ENCODE results near the gene CFAP92. TPM values are rescaled to one million over a fixed set of nuclear protein-coding genes. Genes with fewer than 3 reads are reported as not detected.
A peak's percentile ranks its signal among the peaks of the same experiment; 100 is the strongest.
"Not testable (repeated sequence)": the region's sequence is repeated elsewhere in the genome, so short reads cannot be mapped to it uniquely, and the experiment has no call there.

The CFAP92 gene
- total and polyA plus RNA-seq, 2 donors (not counting 1 experiment from before 2014, with no cell fraction given) = not detected

DNA sequence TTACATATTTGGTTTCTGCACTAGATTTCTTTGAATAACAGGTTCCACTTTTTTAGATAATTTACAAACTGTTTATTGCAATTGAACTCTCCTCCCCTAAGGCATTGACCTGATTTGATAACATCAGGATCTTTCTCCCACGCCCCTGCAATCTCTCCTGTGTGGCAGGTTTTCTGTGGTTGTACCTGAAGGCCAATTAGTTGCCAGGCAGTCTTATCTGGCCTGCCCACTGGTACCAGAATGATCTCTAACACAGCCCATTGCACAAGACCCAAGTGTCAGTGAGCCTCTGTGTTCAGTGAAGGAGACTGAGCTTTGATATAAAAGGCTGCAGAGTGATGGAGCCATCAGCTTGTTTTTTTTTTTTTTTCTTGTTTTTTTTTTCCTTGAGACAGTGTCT, 111.2 kb downstream of the CFAP92 start:
- no peak for DNase-seq
- WGBS (ENCODE audit: insufficient coverage) = no CpG with 5 or more reads among the region's 1 CpG
- no peak for ATAC-seq (ENCODE audit: low read depth)
- no peak overlapping the region for H3K4me2 ChIP-seq (replicated peaks; ENCODE audit: low read depth, low read length, poor library complexity, severe bottlenecking)
- no peaks in the 10 kb centered on the region for H3K9me3 Mint-ChIP-seq (ENCODE audit: insufficient read depth)
- ChIA-PET CTCF (no interaction called here), POLR2A (interaction anchor here (0.7 kb wide), 1 partner anchor 202 kb away, joined by 7 read pairs; no protein-coding TSS in a partner anchor)
- H3K36me3 ChIP-seq (replicated peaks in 1 of 2; ENCODE audit: control extremely low read depth in 1 of 2, control insufficient read depth in 1 of 2, extremely low read depth in 1 of 2, insufficient read depth in 2 of 2, low read length in 1 of 2) = peaks cover 0 to 38% of the 10 kb centered on the region in 2 experiments
- H3K79me2 ChIP-seq (ENCODE audit: control insufficient read depth, insufficient read depth, low read length) = peaks cover 76% of the 10 kb centered on the region
- TF ChIP-seq, protein P1, sequence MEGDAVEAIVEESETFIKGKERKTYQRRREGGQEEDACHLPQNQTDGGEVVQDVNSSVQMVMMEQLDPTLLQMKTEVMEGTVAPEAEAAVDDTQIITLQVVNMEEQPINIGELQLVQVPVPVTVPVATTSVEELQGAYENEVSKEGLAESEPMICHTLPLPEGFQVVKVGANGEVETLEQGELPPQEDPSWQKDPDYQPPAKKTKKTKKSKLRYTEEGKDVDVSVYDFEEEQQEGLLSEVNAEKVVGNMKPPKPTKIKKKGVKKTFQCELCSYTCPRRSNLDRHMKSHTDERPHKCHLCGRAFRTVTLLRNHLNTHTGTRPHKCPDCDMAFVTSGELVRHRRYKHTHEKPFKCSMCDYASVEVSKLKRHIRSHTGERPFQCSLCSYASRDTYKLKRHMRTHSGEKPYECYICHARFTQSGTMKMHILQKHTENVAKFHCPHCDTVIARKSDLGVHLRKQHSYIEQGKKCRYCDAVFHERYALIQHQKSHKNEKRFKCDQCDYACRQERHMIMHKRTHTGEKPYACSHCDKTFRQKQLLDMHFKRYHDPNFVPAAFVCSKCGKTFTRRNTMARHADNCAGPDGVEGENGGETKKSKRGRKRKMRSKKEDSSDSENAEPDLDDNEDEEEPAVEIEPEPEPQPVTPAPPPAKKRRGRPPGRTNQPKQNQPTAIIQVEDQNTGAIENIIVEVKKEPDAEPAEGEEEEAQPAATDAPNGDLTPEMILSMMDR (IDR thresholded peaks at IDR 0.05) = no peak
- TF ChIP-seq EZH2 (IDR thresholded peaks at IDR 0.05; ENCODE audit: borderline replicate concordance, insufficient read depth, low read depth, low read length, poor library complexity, severe bottlenecking) = no peak
- peaks cover 49% of the 10 kb centered on the region for H3K4me1 Mint-ChIP-seq
- H3K4me3 Mint-ChIP-seq = no peak overlapping the region
- H3K27me3 Mint-ChIP-seq = no peaks in the 10 kb centered on the region
- no peak overlapping the region for H3K27ac ChIP-seq (ENCODE audit: low read length in 2 of 2)
- no peak overlapping the region for H3K27ac Mint-ChIP-seq
- intact Hi-C loops (cut with micrococcal nuclease) = no loop called here
- H4K20me1 ChIP-seq (ENCODE audit: control insufficient read depth, insufficient read depth, low read length, poor library complexity, severe bottlenecking) = no peaks in the 10 kb centered on the region
- H3K4me1 ChIP-seq (ENCODE audit: control insufficient read depth in 2 of 2, insufficient read depth in 2 of 2, low read length in 2 of 2) = peaks cover 23 to 31% of the 10 kb centered on the region in 2 donors
- H2AFZ ChIP-seq (ENCODE audit: insufficient read depth, low read depth, low read length, poor library complexity, severe bottlenecking) = no peak overlapping the region
- no peaks in the 10 kb centered on the region for H3K27me3 ChIP-seq (replicated peaks in 1 of 4; ENCODE audit: control extremely low read depth in 1 of 4, control insufficient read depth in 3 of 4, insufficient read depth in 4 of 4, low read length in 3 of 4)
- H3K9ac ChIP-seq (ENCODE audit: low read length) = no peak overlapping the region
- H3K9me3 ChIP-seq (ENCODE audit: control extremely low read depth in 1 of 3, control insufficient read depth in 2 of 3, insufficient read depth in 1 of 3, low read length in 2 of 3) = no peaks in the 10 kb centered on the region
- H3K4me3 ChIP-seq (ENCODE audit: control extremely low read depth in 1 of 5, extremely low read depth in 1 of 5, insufficient read depth in 1 of 5, low read depth in 2 of 5, low read length in 4 of 5) = no peak overlapping the region

DNA sequence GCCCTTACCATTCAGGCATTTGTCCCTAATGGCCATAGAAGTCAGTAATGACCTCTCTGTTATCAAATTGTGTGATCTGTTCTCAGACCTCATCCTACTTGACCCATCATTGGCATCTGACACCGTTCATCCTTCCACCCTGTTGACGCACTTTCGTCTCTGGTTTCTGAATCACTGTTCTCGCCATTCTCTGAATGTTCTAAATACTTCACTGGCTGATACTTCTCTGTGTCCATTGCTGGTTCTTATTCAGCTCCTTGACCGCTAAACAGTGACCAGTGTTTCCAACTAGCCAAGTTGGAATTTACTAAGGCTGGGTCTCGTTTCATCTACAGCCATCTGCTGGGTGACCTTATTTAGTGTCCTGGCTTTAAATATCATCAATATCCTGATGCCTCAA, 112.3 kb downstream of the CFAP92 start:
- peaks cover 52% of the 10 kb centered on the region for H3K4me1 Mint-ChIP-seq

DNA sequence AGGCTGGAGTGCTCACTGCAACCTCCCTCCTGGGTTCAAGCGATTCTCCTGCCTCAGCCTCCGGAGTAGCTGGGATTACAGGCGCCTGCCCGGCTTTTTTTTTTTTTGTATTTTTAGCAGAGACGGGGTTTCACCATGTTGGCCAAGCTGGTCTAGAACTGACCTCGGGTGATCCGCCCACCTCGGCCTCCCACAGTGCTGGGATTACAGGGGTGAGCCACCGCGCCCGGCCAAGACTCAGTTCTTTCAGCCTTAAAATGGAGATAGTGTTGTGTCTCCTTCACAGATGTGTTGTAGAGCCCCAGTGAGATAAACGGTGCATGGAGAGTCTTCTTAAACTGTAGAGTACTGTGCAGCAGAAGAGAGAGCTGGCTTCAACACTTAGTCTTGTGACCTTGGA, 113.4 kb downstream of the CFAP92 start:
- H3K27me3 Mint-ChIP-seq; intact Hi-C loops (cut with micrococcal nuclease); ATAC-seq (ENCODE audit: low read depth); POLR2A ChIA-PET; H3K27me3 ChIP-seq (replicated peaks in 1 of 4; ENCODE audit: control extremely low read depth in 1 of 4, control insufficient read depth in 3 of 4, insufficient read depth in 4 of 4, low read length in 3 of 4); H3K27ac ChIP-seq (ENCODE audit: low read length in 2 of 2); H4K20me1 ChIP-seq (ENCODE audit: control insufficient read depth, insufficient read depth, low read length, poor library complexity, severe bottlenecking); H3K9me3 ChIP-seq (ENCODE audit: control extremely low read depth in 1 of 3, control insufficient read depth in 2 of 3, insufficient read depth in 1 of 3, low read length in 2 of 3); H3K9me3 Mint-ChIP-seq (ENCODE audit: insufficient read depth); H3K4me3 ChIP-seq (ENCODE audit: control extremely low read depth in 1 of 5, extremely low read depth in 1 of 5, insufficient read depth in 1 of 5, low read depth in 2 of 5, low read length in 4 of 5); H3K9ac ChIP-seq (ENCODE audit: low read length): not testable (repeated sequence)
- H3K79me2 ChIP-seq (ENCODE audit: control insufficient read depth, insufficient read depth, low read length) = peaks cover 74% of the 10 kb centered on the region
- peak; percentile 16 for DNase-seq
- H3K4me2 ChIP-seq (replicated peaks; ENCODE audit: low read depth, low read length, poor library complexity, severe bottlenecking) = peak overlapping the region; percentile 84
- Mint-ChIP-seq H3K4me3 (peak overlapping the region; percentile 95), H3K4me1 (peaks cover 54% of the 10 kb centered on the region), H3K27ac (peak overlapping the region; percentile 95)
- peak overlapping the region; percentile 96 for H2AFZ ChIP-seq (ENCODE audit: insufficient read depth, low read depth, low read length, poor library complexity, severe bottlenecking)
- H3K36me3 ChIP-seq (replicated peaks in 1 of 2; ENCODE audit: control extremely low read depth in 1 of 2, control insufficient read depth in 1 of 2, extremely low read depth in 1 of 2, insufficient read depth in 2 of 2, low read length in 1 of 2) = peaks cover 0 to 29% of the 10 kb centered on the region in 2 experiments
- peaks cover 24 to 31% of the 10 kb centered on the region in 2 donors for H3K4me1 ChIP-seq (ENCODE audit: control insufficient read depth in 2 of 2, insufficient read depth in 2 of 2, low read length in 2 of 2)
- 90% methylated on average over 10 of the region's 12 CpGs for WGBS (ENCODE audit: insufficient coverage)
- CTCF ChIA-PET = interaction anchor here (2.7 to 3.6 kb wide), 2 partner anchors 200 to 263 kb away, joined by 9 to 24 read pairs; no protein-coding TSS in a partner anchor

More for the DNA sequence above, 112.3 kb downstream of the CFAP92 start:
- no peak overlapping the region for H3K9ac ChIP-seq (ENCODE audit: low read length)
- intact Hi-C loops (cut with micrococcal nuclease) = no loop called here
- DNase-seq = no peak
- H3K27ac ChIP-seq (ENCODE audit: low read length in 2 of 2) = no peak overlapping the region
- ChIA-PET CTCF (interaction anchor here (2.7 kb wide), 1 partner anchor 201 kb away, joined by 24 read pairs; no protein-coding TSS in a partner anchor), POLR2A (interaction anchor here (0.6 kb wide), 1 partner anchor 196 kb away, joined by 7 read pairs; no protein-coding TSS in a partner anchor)
- no peak overlapping the region for H3K4me3 ChIP-seq (ENCODE audit: control extremely low read depth in 1 of 5, extremely low read depth in 1 of 5, insufficient read depth in 1 of 5, low read depth in 2 of 5, low read length in 4 of 5)
- H3K36me3 ChIP-seq (replicated peaks in 1 of 2; ENCODE audit: control extremely low read depth in 1 of 2, control insufficient read depth in 1 of 2, extremely low read depth in 1 of 2, insufficient read depth in 2 of 2, low read length in 1 of 2) = peaks cover 0 to 31% of the 10 kb centered on the region in 2 experiments
- no peaks in the 10 kb centered on the region for H3K9me3 ChIP-seq (ENCODE audit: control extremely low read depth in 1 of 3, control insufficient read depth in 2 of 3, insufficient read depth in 1 of 3, low read length in 2 of 3)
- no peak overlapping the region for H2AFZ ChIP-seq (ENCODE audit: insufficient read depth, low read depth, low read length, poor library complexity, severe bottlenecking)
- Mint-ChIP-seq H3K4me3 (peak overlapping the region; percentile 31), H3K9me3 (ENCODE audit: insufficient read depth) (no peaks in the 10 kb centered on the region), H3K27ac (no peak overlapping the region), H3K27me3 (no peaks in the 10 kb centered on the region)
- H3K79me2 ChIP-seq (ENCODE audit: control insufficient read depth, insufficient read depth, low read length) = peaks cover 77% of the 10 kb centered on the region
- TF ChIP-seq, protein P1 (IDR thresholded peaks at IDR 0.05) = no peak
- TF ChIP-seq EZH2 (IDR thresholded peaks at IDR 0.05; ENCODE audit: borderline replicate concordance, insufficient read depth, low read depth, low read length, poor library complexity, severe bottlenecking) = no peak
- H3K4me2 ChIP-seq (replicated peaks; ENCODE audit: low read depth, low read length, poor library complexity, severe bottlenecking) = no peak overlapping the region
- peaks cover 24 to 31% of the 10 kb centered on the region in 2 donors for H3K4me1 ChIP-seq (ENCODE audit: control insufficient read depth in 2 of 2, insufficient read depth in 2 of 2, low read length in 2 of 2)
- H4K20me1 ChIP-seq (ENCODE audit: control insufficient read depth, insufficient read depth, low read length, poor library complexity, severe bottlenecking) = no peaks in the 10 kb centered on the region
- 100% methylated on average over 5 of the region's 6 CpGs for WGBS (ENCODE audit: insufficient coverage)
- no peak for ATAC-seq (ENCODE audit: low read depth)
- H3K27me3 ChIP-seq (replicated peaks in 1 of 4; ENCODE audit: control extremely low read depth in 1 of 4, control insufficient read depth in 3 of 4, insufficient read depth in 4 of 4, low read length in 3 of 4) = no peaks in the 10 kb centered on the region

Measured in B cell (primary cell).